GM12892 (cell line): ENCODE results near the gene RAPGEF5.

Experiments
- POLR2A ChIP-seq: IDR thresholded peaks from 2 replicates; pipeline ENCODE4 v1.6.1; 2011; ENCODE audit warnings: low read depth, low read length, control low read depth
- POLR2AphosphoS5 ChIP-seq: IDR thresholded peaks from 2 replicates; pipeline ENCODE4 v1.6.1; 2011; ENCODE audit warnings: low read depth, low read length, control low read depth
- TAF1 ChIP-seq: IDR thresholded peaks from 2 replicates; pipeline ENCODE4 v1.6.1; 2011; ENCODE audit warnings: low read depth, mild to moderate bottlenecking, control low read depth, low read length, borderline replicate concordance

DNA sequence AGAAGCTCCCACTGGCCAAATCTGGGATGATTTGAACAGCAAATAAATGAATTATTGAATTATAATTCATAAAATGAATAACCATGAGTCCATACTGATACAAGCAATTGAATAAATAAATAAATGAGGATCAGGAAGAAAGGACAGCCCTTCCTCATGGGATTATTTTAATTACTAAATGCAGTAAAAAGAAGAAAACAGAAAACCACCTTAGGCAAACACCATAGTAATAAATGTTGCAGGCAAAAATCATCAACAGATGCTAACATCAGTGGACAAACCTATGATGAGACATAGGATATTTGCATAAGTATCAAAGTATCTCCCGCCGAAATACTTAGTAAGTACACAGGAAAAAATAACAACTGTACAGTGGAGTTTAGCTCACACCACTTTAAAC, 33.2 kb downstream of the RAPGEF5 start:
- no peak for TF ChIP-seq POLR2A
- TF ChIP-seq TAF1 = no peak
- TF ChIP-seq POLR2AphosphoS5 = no peak
